Fibroblast of skin of abdomen (primary cell): ENCODE data around the gene BNC2.
A peak's percentile ranks its signal among the peaks of the same experiment; 100 is the strongest.

Source experiments
- DNase-seq: peaks from one replicate; pipeline ENCODE4 v3.0.0-alpha.2; 2013

The BNC2 gene

GRCh38 chr9:16410601-16411280 is 459.7 kb downstream of the BNC2 start:
- DNase-seq: peak; percentile 83

- no peak for DNase-seq
Measured at GRCh38 chr9:16407617-16408016, 462.9 kb downstream of the BNC2 start.

GRCh38 chr9:16406526-16407225 is 463.8 kb downstream of the BNC2 start:
- no peak for DNase-seq

GRCh38 chr9:16405421-16405820 is 465.0 kb downstream of the BNC2 start:
- no peak for DNase-seq

- DNase-seq: no peak
Measured at GRCh38 chr9:16401701-16402100, 468.8 kb downstream of the BNC2 start.

GRCh38 chr9:16398691-16399090 is 471.8 kb downstream of the BNC2 start:
- DNase-seq: no peak

GRCh38 chr9:16396389-16396788 is 474.1 kb downstream of the BNC2 start:
- no peak for DNase-seq

GRCh38 chr9:16391369-16391768 is 479.1 kb downstream of the BNC2 start:
- no peak for DNase-seq

- no peak for DNase-seq
Measured at GRCh38 chr9:16387382-16387781, 483.1 kb downstream of the BNC2 start.

- no peak for DNase-seq
Measured at GRCh38 chr9:16386827-16387077, 483.7 kb downstream of the BNC2 start.

- DNase-seq: peak; percentile 82
Measured at GRCh38 chr9:16386007-16386826, 484.3 kb downstream of the BNC2 start.

GRCh38 chr9:16385590-16385989 is 484.9 kb downstream of the BNC2 start:
- DNase-seq: peak; percentile 85

GRCh38 chr9:16384993-16385392 is 485.5 kb downstream of the BNC2 start:
- no peak for DNase-seq

- no peak for DNase-seq
Measured at GRCh38 chr9:16377311-16377710, 493.2 kb downstream of the BNC2 start.

GRCh38 chr9:16371306-16371705 is 499.2 kb downstream of the BNC2 start:
- DNase-seq: peak; percentile 24

GRCh38 chr9:16370647-16371046 is 499.8 kb downstream of the BNC2 start:
- no peak for DNase-seq

GRCh38 chr9:16369427-16369826 is 501.0 kb downstream of the BNC2 start:
- DNase-seq: no peak

- peak; percentile 65 for DNase-seq
Measured at GRCh38 chr9:16368237-16369087, 502.0 kb downstream of the BNC2 start.

GRCh38 chr9:16367605-16368231 is 502.8 kb downstream of the BNC2 start:
- DNase-seq: peak; percentile 85

- DNase-seq: no peak
Measured at GRCh38 chr9:16364347-16364746, 506.1 kb downstream of the BNC2 start.

- DNase-seq: no peak
Measured at GRCh38 chr9:16363916-16364315, 506.6 kb downstream of the BNC2 start.

- DNase-seq: no peak
Measured at GRCh38 chr9:16363073-16363781, 507.2 kb downstream of the BNC2 start.
